H1 (cell line): ENCODE measurements around the gene VPS13C. TPM values are rescaled to one million over a fixed set of nuclear protein-coding genes. Genes with fewer than 3 reads are reported as not detected.

Experiments used
- CTCF ChIA-PET: fragments of 300-600 bp; sonication (Branson Sonifier 250); formaldehyde crosslinking; loops from one replicate; lab custom pipeline; 2021; ENCODE audit not compliant: partially characterized antibody; lab: Charles Lee
- POLR2A ChIA-PET: fragments of 300-600 bp; sonication (Branson Sonifier 250); formaldehyde crosslinking; loops from one replicate; lab custom pipeline; 2021; ENCODE audit warnings: inconsistent platforms; ENCODE audit not compliant: partially characterized antibody; lab: Charles Lee
- DNase-seq, 2 experiments: peaks; one replicate each; pipeline versions ENCODE4 v3.0.0 to v3.0.0-alpha.2; 2010 to 2022; ENCODE audit warnings: low spot score in 2 of 2, low read depth in 1 of 2, mixed read lengths in 1 of 2
- FAIRE-seq: peaks from 2 replicates; lab custom pipeline; 2011; peaks lifted over from hg19 to GRCh38; lab: Jason Lieb, UNC
- H2AFZ ChIP-seq: 2 replicates; pipeline ENCODE4 v1.8.1; 2012; ENCODE audit warnings: low read length, inconsistent platforms
- H2AK5ac ChIP-seq: 2 replicates; pipeline ENCODE4 v1.6.1; 2013; ENCODE audit warnings: low read depth, low read length
- H2BK120ac ChIP-seq: replicated peaks from 2 replicates; pipeline ENCODE3; 2013; ENCODE audit warnings: low read depth, low read length, inconsistent platforms
- H2BK12ac ChIP-seq: 2 replicates; pipeline ENCODE4 v1.6.1; 2013; ENCODE audit warnings: low read depth, low read length
- H2BK15ac ChIP-seq: 2 replicates; pipeline ENCODE4 v1.6.1; 2013; ENCODE audit warnings: low read length
- H2BK20ac ChIP-seq: 2 replicates; pipeline ENCODE4 v1.6.1; 2013; ENCODE audit warnings: low read length
- H2BK5ac ChIP-seq: 2 replicates; pipeline ENCODE4 v1.6.1; 2013; ENCODE audit warnings: low read depth, low read length
- H3K14ac ChIP-seq: 2 replicates; pipeline ENCODE4 v1.6.1; 2013; ENCODE audit warnings: inconsistent platforms; ENCODE audit not compliant: insufficient read length
- H3K18ac ChIP-seq: 2 replicates; pipeline ENCODE4 v1.6.1; 2013; ENCODE audit warnings: low read length; ENCODE audit errors: extremely low read depth
- H3K23ac ChIP-seq: 2 replicates; pipeline ENCODE4 v1.6.1; 2013; ENCODE audit warnings: inconsistent platforms; ENCODE audit not compliant: insufficient read length
- H3K23me2 ChIP-seq: 2 replicates; pipeline ENCODE4 v1.6.1; 2013; ENCODE audit warnings: low read depth, low read length
- H3K27ac ChIP-seq: 2 replicates; pipeline ENCODE4 v1.6.1; 2011; ENCODE audit warnings: low read depth, low read length, inconsistent platforms
- H3K27me3 ChIP-seq, 4 experiments: replicated peaks in 1 of 4; 1 replicate in 1 of 4; 2 replicates in 3 of 4; pipeline versions ENCODE4 v1.6.1 to v1.8.1; 2011 to 2013; ENCODE audit warnings: low read length in 3 of 4, mild to moderate bottlenecking in 3 of 4, inconsistent platforms in 2 of 4, mixed read lengths in 2 of 4, moderate library complexity in 1 of 4; ENCODE audit not compliant: control insufficient read depth in 3 of 4, insufficient read depth in 3 of 4; ENCODE audit errors: extremely low read depth in 1 of 4
- H3K36me3 ChIP-seq, 4 experiments: 2 replicates each; pipeline versions ENCODE4 v1.6.1 to v1.8.1; 2011 to 2013; ENCODE audit warnings: mild to moderate bottlenecking in 4 of 4, low read length in 3 of 4, moderate library complexity in 2 of 4, control low read depth in 1 of 4, inconsistent platforms in 1 of 4; ENCODE audit not compliant: insufficient read depth in 4 of 4, control insufficient read depth in 2 of 4
- H3K4ac ChIP-seq: replicated peaks from 2 replicates; pipeline ENCODE3; 2013; ENCODE audit warnings: low read length, low read depth, mixed read lengths, inconsistent platforms; ENCODE audit not compliant: insufficient read length
- H3K4me1 ChIP-seq, 4 experiments: replicated peaks in 1 of 4; 1 replicate in 1 of 4; 2 replicates in 3 of 4; pipeline versions ENCODE4 v1.6.1 to v1.8.1; 2011 to 2013; ENCODE audit warnings: low read length in 3 of 4, inconsistent platforms in 2 of 4, mixed read lengths in 1 of 4; ENCODE audit not compliant: insufficient read depth in 4 of 4, control insufficient read depth in 3 of 4
- H3K4me2 ChIP-seq, 2 experiments: 2 replicates each; pipeline versions ENCODE4 v1.6.1 to v1.8.1; 2011 to 2013; ENCODE audit warnings: low read depth in 2 of 2, low read length in 2 of 2, control low read depth in 1 of 2, inconsistent platforms in 1 of 2, mild to moderate bottlenecking in 1 of 2; ENCODE audit not compliant: insufficient read depth in 1 of 2
- H3K4me3 ChIP-seq, 4 experiments: fragments of 200-600, 300-600 bp in 1 of 4; sonication (generic), shearing (Covaris generic), sonication (Bioruptor Twin) in 1 of 4; 2 replicates each; pipeline versions ENCODE4 v1.5.1 to v1.8.1; 2011 to 2016; ENCODE audit warnings: low read length in 4 of 4, low read depth in 3 of 4, control low read depth in 2 of 4, inconsistent platforms in 2 of 4, mild to moderate bottlenecking in 2 of 4, mixed read lengths in 1 of 4, moderate library complexity in 1 of 4; ENCODE audit not compliant: insufficient read depth in 2 of 4; ENCODE audit errors: extremely low read depth in 1 of 4
- H3K56ac ChIP-seq: replicated peaks from 2 replicates; pipeline ENCODE3; 2013; ENCODE audit warnings: low read depth, mild to moderate bottlenecking, mixed read lengths, low read length, inconsistent platforms; ENCODE audit not compliant: insufficient read length
- H3K79me1 ChIP-seq: 2 replicates; pipeline ENCODE4 v1.6.1; 2013; ENCODE audit warnings: low read depth, low read length, control low read depth
- H3K79me2 ChIP-seq, 2 experiments: 2 replicates each; pipeline versions ENCODE4 v1.6.1 to v1.8.1; 2012 to 2013; ENCODE audit warnings: low read length in 2 of 2, mild to moderate bottlenecking in 2 of 2, inconsistent platforms in 1 of 2; ENCODE audit not compliant: insufficient read depth in 2 of 2, control insufficient read depth in 1 of 2
- H3K9ac ChIP-seq, 4 experiments: replicated peaks in 1 of 4; 1 replicate in 1 of 4; 2 replicates in 3 of 4; pipeline versions ENCODE4 v1.6.1 to v1.8.1; 2011 to 2013; ENCODE audit warnings: low read depth in 3 of 4, low read length in 3 of 4, control low read depth in 2 of 4, mild to moderate bottlenecking in 2 of 4, moderate library complexity in 2 of 4, inconsistent platforms in 1 of 4; ENCODE audit errors: extremely low read depth in 1 of 4
- H3K9me3 ChIP-seq, 2 experiments: 2 replicates each; pipeline versions ENCODE4 v1.6.1 to v1.8.1; 2012 to 2013; ENCODE audit warnings: mild to moderate bottlenecking in 2 of 2, moderate library complexity in 2 of 2, control low read depth in 1 of 2, inconsistent platforms in 1 of 2, low read depth in 1 of 2, low read length in 1 of 2, mixed read lengths in 1 of 2; ENCODE audit not compliant: insufficient read depth in 2 of 2
- H4K20me1 ChIP-seq, 2 experiments: replicated peaks in 1 of 2; 2 replicates each; pipeline versions ENCODE3 to v1.8.1; 2011 to 2013; ENCODE audit warnings: inconsistent platforms in 2 of 2, low read length in 2 of 2, mild to moderate bottlenecking in 1 of 2; ENCODE audit not compliant: insufficient read depth in 2 of 2, control insufficient read depth in 1 of 2
- H4K5ac ChIP-seq: 2 replicates; pipeline ENCODE4 v1.6.1; 2013; ENCODE audit warnings: low read length, low read depth, mixed read lengths, inconsistent platforms; ENCODE audit not compliant: insufficient read length
- H4K8ac ChIP-seq: 2 replicates; pipeline ENCODE4 v1.8.0; 2013; ENCODE audit warnings: mild to moderate bottlenecking, moderate library complexity, low read length, inconsistent platforms; ENCODE audit not compliant: insufficient read depth; ENCODE audit errors: extremely low read depth
- H4K91ac ChIP-seq: replicated peaks from 2 replicates; pipeline ENCODE3; 2013; ENCODE audit warnings: low read length, mixed read lengths, inconsistent platforms; ENCODE audit not compliant: insufficient read length
- CBX5 ChIP-seq: fragments of 300-800, 300-1000 bp; sonication (generic); IDR thresholded peaks from 2 replicates; pipeline ENCODE4 v1.7.1; 2016; ENCODE audit warnings: antibody characterized with exemption, low read length, low read depth
- KDM5A ChIP-seq: fragments of 200-600 bp; IDR thresholded peaks from 2 replicates; pipeline ENCODE4 v1.7.1; 2012; ENCODE audit warnings: mild to moderate bottlenecking, low read length, inconsistent platforms, mixed read lengths
- MAFK ChIP-seq: IDR thresholded peaks from 2 replicates; pipeline ENCODE4 v1.6.1; 2012; ENCODE audit warnings: low read depth, mild to moderate bottlenecking, improper control_type of control experiment, low read length
- MAX ChIP-seq: IDR thresholded peaks from 2 replicates; pipeline ENCODE4 v1.6.1; 2012; ENCODE audit warnings: inconsistent platforms
- SAP30 ChIP-seq: fragments of 300-600 bp; sonication (generic); IDR thresholded peaks from 2 replicates; pipeline ENCODE4 v1.7.1; 2012; ENCODE audit warnings: low read length, moderate library complexity, mild to moderate bottlenecking, inconsistent platforms; ENCODE audit not compliant: insufficient read depth, insufficient replicate concordance
- WGBS, 2 experiments: shearing (Covaris generic) in 1 of 2; methylation state at CpG; one replicate each; pipeline versions ENCODE4 v1.1.6 to v1.1.7; 2013 to 2015; ENCODE audit warnings: low lambda C conversion rate in 2 of 2, mixed read lengths in 2 of 2, inconsistent platforms in 1 of 2, low coverage in 1 of 2, missing lambda C conversion rate in 1 of 2; ENCODE audit not compliant: insufficient replicate concordance in 2 of 2, insufficient coverage in 1 of 2, insufficient read length in 1 of 2; ENCODE audit errors: extremely low coverage in 1 of 2, missing lambda C conversion rate in 1 of 2; 5-methylcytosine and 5-hydroxymethylcytosine counted together
- polyA plus RNA-seq, 7 experiments: library from polyadenylated mRNA; depleted of rRNA in 3 of 7; stranded (reverse) in 5 of 7; unstranded in 2 of 7; fragments of >200 nt in 5 of 7; fragments of 200-250 nt in 2 of 7; gene quantifications; 1 replicate in 5 of 7; 2 replicates in 1 of 7; 4 replicates in 1 of 7; pipeline versions ENCODE4 v1.2.1 to v1.2.3, GENCODE V29; 2011 to 2013; ENCODE audit warnings: missing spikeins in 2 of 7, mixed read lengths in 2 of 7
- total RNA-seq: library from RNA; stranded (reverse); fragmentation: NEBNext Ultra II Directional; extraction: Animal tissue kit (Norgen Biotek cat#: 25700); gene quantifications from 2 replicates; pipeline ENCODE4 v1.2.1, GENCODE V29; 2021
- TF ChIP-seq, protein P1 (sequence below): IDR thresholded peaks from 2 replicates; pipeline ENCODE4 v1.6.1; 2012; ENCODE audit warnings: inconsistent platforms
- TF ChIP-seq, protein P2 (sequence below), 3 experiments: IDR thresholded peaks; 1 replicate in 2 of 3; 2 replicates in 1 of 3; pipeline versions ENCODE4 v1.5.1 to v1.6.1; 2011; ENCODE audit warnings: low read length in 3 of 3, mild to moderate bottlenecking in 3 of 3, inconsistent platforms in 2 of 3, low read depth in 1 of 3, moderate library complexity in 1 of 3; ENCODE audit not compliant: insufficient read depth in 1 of 3; ENCODE audit errors: control extremely low read depth in 1 of 3

Gene VPS13C
- total and polyA plus RNA-seq, 2 of the 8 experiments (the other 6 are each of a cell fraction or from before 2014, with no cell fraction given): 4.8 to 18.8 TPM

GRCh38 chr15:62059108-62059815, 985 bp downstream of the VPS13C start:
- H4K8ac ChIP-seq: no peak overlapping the region
- no peak overlapping the region for H2BK120ac ChIP-seq
- no peak overlapping the region for H2BK20ac ChIP-seq
- no peak overlapping the region for H2BK5ac ChIP-seq
- no peak overlapping the region for H2BK12ac ChIP-seq
- 38% methylated on average over 13 of the region's 13 CpGs; no CpG with 5 or more reads in 1 of the 2 experiments for WGBS, 2 experiments
- peak overlapping the region; percentile 83 for H2AFZ ChIP-seq
- peak overlapping the region in 2 of 4 experiments; percentile 35 to 67; a peak in 2 of 7 replicates for H3K9ac ChIP-seq
- H4K5ac ChIP-seq: no peak overlapping the region
- H3K23me2 ChIP-seq: peaks cover 7% of the 10 kb centered on the region
- no peaks in the 10 kb centered on the region for H4K20me1 ChIP-seq
- peak overlapping the region; percentile 49 to 84 (median 72) for H3K4me3 ChIP-seq
- H3K27ac ChIP-seq: no peak overlapping the region
- no peak overlapping the region for H3K56ac ChIP-seq
- H3K4me2 ChIP-seq: peak overlapping the region; percentile 78 to 83
- H3K18ac ChIP-seq: no peak overlapping the region
- H3K23ac ChIP-seq: no peak overlapping the region
- DNase-seq (no peak), FAIRE-seq (no peak)
- no peaks in the 10 kb centered on the region for H3K79me1 ChIP-seq
- H3K27me3 ChIP-seq: peaks cover 0 to 8% (median 7%) of the 10 kb centered on the region in 4 experiments; a peak in 5 of 7 replicates
- no peak overlapping the region for H2BK15ac ChIP-seq
- H3K4ac ChIP-seq: no peak overlapping the region
- H3K79me2 ChIP-seq: peaks cover 0 to 5% of the 10 kb centered on the region in 2 experiments; a peak in 1 of 4 replicates
- H3K14ac ChIP-seq: no peak overlapping the region
- H2AK5ac ChIP-seq: no peak overlapping the region
- ChIA-PET CTCF (interaction anchor here (0.6 to 1.6 kb wide), 5 partner anchors 15 to 187 kb away, joined by 3 read pairs; no protein-coding TSS in a partner anchor), POLR2A (no interaction called here)
- peaks cover 0 to 6% (median under 1%) of the 10 kb centered on the region in 4 experiments; a peak in 1 of 7 replicates for H3K4me1 ChIP-seq
- H4K91ac ChIP-seq: no peak overlapping the region
- no peaks in the 10 kb centered on the region for H3K36me3 ChIP-seq
- no peaks in the 10 kb centered on the region for H3K9me3 ChIP-seq
- TF ChIP-seq, protein P1, sequence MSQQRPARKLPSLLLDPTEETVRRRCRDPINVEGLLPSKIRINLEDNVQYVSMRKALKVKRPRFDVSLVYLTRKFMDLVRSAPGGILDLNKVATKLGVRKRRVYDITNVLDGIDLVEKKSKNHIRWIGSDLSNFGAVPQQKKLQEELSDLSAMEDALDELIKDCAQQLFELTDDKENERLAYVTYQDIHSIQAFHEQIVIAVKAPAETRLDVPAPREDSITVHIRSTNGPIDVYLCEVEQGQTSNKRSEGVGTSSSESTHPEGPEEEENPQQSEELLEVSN: no peak
- TF ChIP-seq CBX5 (no peak), MAX (no peak), SAP30 (no peak), MAFK (no peak), KDM5A (no peak)
- TF ChIP-seq, protein P2, sequence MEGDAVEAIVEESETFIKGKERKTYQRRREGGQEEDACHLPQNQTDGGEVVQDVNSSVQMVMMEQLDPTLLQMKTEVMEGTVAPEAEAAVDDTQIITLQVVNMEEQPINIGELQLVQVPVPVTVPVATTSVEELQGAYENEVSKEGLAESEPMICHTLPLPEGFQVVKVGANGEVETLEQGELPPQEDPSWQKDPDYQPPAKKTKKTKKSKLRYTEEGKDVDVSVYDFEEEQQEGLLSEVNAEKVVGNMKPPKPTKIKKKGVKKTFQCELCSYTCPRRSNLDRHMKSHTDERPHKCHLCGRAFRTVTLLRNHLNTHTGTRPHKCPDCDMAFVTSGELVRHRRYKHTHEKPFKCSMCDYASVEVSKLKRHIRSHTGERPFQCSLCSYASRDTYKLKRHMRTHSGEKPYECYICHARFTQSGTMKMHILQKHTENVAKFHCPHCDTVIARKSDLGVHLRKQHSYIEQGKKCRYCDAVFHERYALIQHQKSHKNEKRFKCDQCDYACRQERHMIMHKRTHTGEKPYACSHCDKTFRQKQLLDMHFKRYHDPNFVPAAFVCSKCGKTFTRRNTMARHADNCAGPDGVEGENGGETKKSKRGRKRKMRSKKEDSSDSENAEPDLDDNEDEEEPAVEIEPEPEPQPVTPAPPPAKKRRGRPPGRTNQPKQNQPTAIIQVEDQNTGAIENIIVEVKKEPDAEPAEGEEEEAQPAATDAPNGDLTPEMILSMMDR (IDR thresholded peaks at IDR 0.05; ENCODE audit: control extremely low read depth in 1 of 3, insufficient read depth in 1 of 3, low read depth in 1 of 3, low read length in 3 of 3): no peak
